GM12864 (cell line): ENCODE data around the gene ERC2.

ENCODE experiments used
- DNase-seq: peaks from one replicate; pipeline ENCODE4 v3.0.0-alpha.2; 2011; ENCODE audit warnings: low read depth
- H3K4me3 ChIP-seq: 2 replicates; pipeline ENCODE4 v1.5.1; 2011; ENCODE audit warnings: mild to moderate bottlenecking, low read depth, low read length, control low read depth
- CTCF ChIP-seq: IDR thresholded peaks from 2 replicates; pipeline ENCODE4 v1.5.1; 2011; ENCODE audit warnings: low read depth, mild to moderate bottlenecking, moderate library complexity, low read length, control low read depth, inconsistent platforms; ENCODE audit errors: missing control alignments

The ERC2 gene

GRCh38 chr3:55731741-55732140 lies 736.5 kb downstream of the ERC2 start:
- no peak for DNase-seq
- TF ChIP-seq CTCF = no peak
- H3K4me3 ChIP-seq = no peak overlapping the region

GRCh38 chr3:55729546-55729945 lies 738.7 kb downstream of the ERC2 start:
- no peak for TF ChIP-seq CTCF
- no peak for DNase-seq
- no peak overlapping the region for H3K4me3 ChIP-seq

- no peak for DNase-seq
- no peak overlapping the region for H3K4me3 ChIP-seq
- no peak for TF ChIP-seq CTCF
These were observed 739.7 kb downstream of the ERC2 start for GRCh38 chr3:55728461-55729100.

- TF ChIP-seq CTCF = no peak
- no peak overlapping the region for H3K4me3 ChIP-seq
- DNase-seq = no peak
These were observed 741.8 kb downstream of the ERC2 start for GRCh38 chr3:55726501-55726775.

- H3K4me3 ChIP-seq = no peak overlapping the region
- DNase-seq = no peak
- TF ChIP-seq CTCF = no peak
These were observed 742.4 kb downstream of the ERC2 start for GRCh38 chr3:55725681-55726500.

- no peak for TF ChIP-seq CTCF
- no peak overlapping the region for H3K4me3 ChIP-seq
- DNase-seq = peak; percentile 56
These were observed 743.4 kb downstream of the ERC2 start for GRCh38 chr3:55724821-55725220.

- DNase-seq = no peak
- TF ChIP-seq CTCF = no peak
- H3K4me3 ChIP-seq = no peak overlapping the region
These were observed 743.9 kb downstream of the ERC2 start for GRCh38 chr3:55724407-55724784.
